OCI-LY3 (cell line): ENCODE measurements around the gene FLNC.

Experiments
- H2AFZ ChIP-seq: fragments of 200-600, 300-600 bp; shearing (Covaris generic); 2 replicates; pipeline ENCODE4 v1.6.0; 2014; ENCODE audit warnings: antibody characterized with exemption, low read depth, low read length
- H3K27ac ChIP-seq: fragments of 200-600, 300-600 bp; sonication (generic); 2 replicates; pipeline ENCODE4 v1.5.1; 2014; ENCODE audit warnings: mild to moderate bottlenecking, low read length, moderate library complexity, mixed read lengths
- H3K27me3 ChIP-seq: fragments of 200-600, 300-600 bp; sonication (generic); 2 replicates; pipeline ENCODE4 v1.6.1; 2014; ENCODE audit warnings: low read depth, low read length, mixed read lengths
- H3K36me3 ChIP-seq: fragments of 200-600, 300-600 bp; sonication (generic); replicated peaks from 2 replicates; pipeline ENCODE3; 2014; ENCODE audit warnings: low read depth, low read length, mixed read lengths
- H3K4me1 ChIP-seq: fragments of 300-600, 200-600 bp; sonication (generic); 2 replicates; pipeline ENCODE4 v1.6.1; 2014; ENCODE audit warnings: low read length, mixed read lengths
- H3K4me2 ChIP-seq: fragments of 200-600, 300-600 bp; sonication (generic); 2 replicates; pipeline ENCODE4 v1.6.1; 2014; ENCODE audit warnings: low read length, mixed read lengths
- H3K4me3 ChIP-seq: fragments of 300-600, 200-600 bp; sonication (generic); 2 replicates; pipeline ENCODE4 v1.5.1; 2014; ENCODE audit warnings: antibody characterized with exemption, mild to moderate bottlenecking, low read length, moderate library complexity
- H3K79me2 ChIP-seq: fragments of 300-600, 200-600 bp; shearing (Covaris generic); 2 replicates; pipeline ENCODE4 v1.6.1; 2014; ENCODE audit warnings: mild to moderate bottlenecking, low read length, mixed read lengths
- H3K9ac ChIP-seq: fragments of 300-600, 200-600 bp; shearing (Covaris generic); 2 replicates; pipeline ENCODE4 v1.6.0; 2014; ENCODE audit warnings: mild to moderate bottlenecking, low read length, moderate library complexity
- H3K9me3 ChIP-seq: fragments of 200-600, 300-600 bp; shearing (Covaris generic); 2 replicates; pipeline ENCODE4 v1.6.1; 2014; ENCODE audit warnings: low read length, mixed read lengths; ENCODE audit not compliant: insufficient read depth
- H4K20me1 ChIP-seq: fragments of 200-600, 300-600 bp; sonication (generic); 2 replicates; pipeline ENCODE4 v1.6.1; 2016; ENCODE audit warnings: low read length, mixed read lengths; ENCODE audit not compliant: insufficient read depth
- CTCF ChIP-seq: fragments of 200-600, 300-600 bp; sonication (generic); IDR thresholded peaks from 2 replicates; pipeline ENCODE4 v1.5.1; 2014; ENCODE audit warnings: antibody characterized with exemption, low read length, low read depth
- EZH2phosphoT487 ChIP-seq: fragments of 200-600 bp; shearing (Covaris generic); IDR thresholded peaks from 2 replicates; pipeline ENCODE4 v1.6.1; 2018; ENCODE audit warnings: antibody characterized with exemption, mixed run types, low read depth

The FLNC gene

GRCh38 chr7:128832880-128833147 lies 2.6 kb downstream of the FLNC start:
- H3K27me3 ChIP-seq: no peaks in the 10 kb centered on the region
- no peaks in the 10 kb centered on the region for H3K79me2 ChIP-seq
- no peak overlapping the region for H2AFZ ChIP-seq
- H3K4me2 ChIP-seq: no peak overlapping the region
- H3K4me3 ChIP-seq: no peak overlapping the region
- no peaks in the 10 kb centered on the region for H3K9me3 ChIP-seq
- H4K20me1 ChIP-seq: no peaks in the 10 kb centered on the region
- peaks cover 6% of the 10 kb centered on the region for H3K4me1 ChIP-seq
- H3K27ac ChIP-seq: no peak overlapping the region
- no peaks in the 10 kb centered on the region for H3K36me3 ChIP-seq
- no peak for TF ChIP-seq EZH2phosphoT487
- no peak for TF ChIP-seq CTCF
- H3K9ac ChIP-seq: no peak overlapping the region

- no peaks in the 10 kb centered on the region for H3K27me3 ChIP-seq
- H3K4me3 ChIP-seq: no peak overlapping the region
- H4K20me1 ChIP-seq: no peaks in the 10 kb centered on the region
- H3K9me3 ChIP-seq: no peaks in the 10 kb centered on the region
- no peaks in the 10 kb centered on the region for H3K79me2 ChIP-seq
- H3K4me2 ChIP-seq: no peak overlapping the region
- peaks cover 6% of the 10 kb centered on the region for H3K4me1 ChIP-seq
- no peak overlapping the region for H2AFZ ChIP-seq
- no peak for TF ChIP-seq CTCF
- TF ChIP-seq EZH2phosphoT487: no peak
- no peak overlapping the region for H3K9ac ChIP-seq
- H3K27ac ChIP-seq: no peak overlapping the region
- no peaks in the 10 kb centered on the region for H3K36me3 ChIP-seq
Measured at GRCh38 chr7:128833148-128833945, 3.1 kb downstream of the FLNC start.

GRCh38 chr7:128833946-128834325 lies 3.7 kb downstream of the FLNC start:
- Histone ChIP-seq H3K79me2 (no peaks in the 10 kb centered on the region), H3K9ac (no peak overlapping the region), H3K27me3 (no peaks in the 10 kb centered on the region), H2AFZ (no peak overlapping the region), H4K20me1 (no peaks in the 10 kb centered on the region), H3K36me3 (no peaks in the 10 kb centered on the region), H3K27ac (no peak overlapping the region), H3K9me3 (no peaks in the 10 kb centered on the region), H3K4me3 (no peak overlapping the region), H3K4me1 (peaks cover 6% of the 10 kb centered on the region), H3K4me2 (no peak overlapping the region)
- TF ChIP-seq CTCF (no peak), EZH2phosphoT487 (no peak)

GRCh38 chr7:128835231-128835751 lies 5.1 kb downstream of the FLNC start:
- Histone ChIP-seq H3K4me3 (no peak overlapping the region), H3K27ac (no peak overlapping the region), H3K79me2 (no peaks in the 10 kb centered on the region)

More at GRCh38 chr7:128835231-128835751, 5.1 kb downstream of the FLNC start:
- no peaks in the 10 kb centered on the region for H3K9me3 ChIP-seq
- H3K36me3 ChIP-seq: no peaks in the 10 kb centered on the region
- no peaks in the 10 kb centered on the region for H3K27me3 ChIP-seq
- no peak overlapping the region for H3K4me2 ChIP-seq
- TF ChIP-seq CTCF (no peak), EZH2phosphoT487 (no peak)
- H3K9ac ChIP-seq: no peak overlapping the region
- H4K20me1 ChIP-seq: no peaks in the 10 kb centered on the region
- H2AFZ ChIP-seq: no peak overlapping the region
- peaks cover 6% of the 10 kb centered on the region for H3K4me1 ChIP-seq
